Brain microvascular endothelial cell (primary cell): ENCODE measurements around the gene PIAS1.

Source experiments
- DNase-seq: peaks from one replicate; pipeline ENCODE4 v3.0.0-alpha.2; 2020
- H3K27ac ChIP-seq: fragments of 250-450 bp; sonication (Bioruptor Pico); 2 replicates; pipeline ENCODE4 v1.5.1; 2020; ENCODE audit warnings: mild to moderate bottlenecking, moderate library complexity
- H3K27me3 ChIP-seq: fragments of 250-450 bp; sonication (Bioruptor Pico); replicated peaks from 2 replicates; pipeline ENCODE4 v1.5.1; 2020; ENCODE audit warnings: mild to moderate bottlenecking
- H3K36me3 ChIP-seq: fragments of 250-450 bp; sonication (Bioruptor Pico); replicated peaks from 2 replicates; pipeline ENCODE4 v1.5.1; 2020; ENCODE audit warnings: mild to moderate bottlenecking
- H3K4me3 ChIP-seq: 2 replicates; pipeline ENCODE4 v1.5.1; 2011; ENCODE audit warnings: low read depth, mild to moderate bottlenecking, control low read depth, low read length, moderate library complexity
- in situ Hi-C: cut with HindIII; loops from 2 replicates; pipeline ENCODE4 v1.10.0; 2017; ENCODE audit warnings: low sequenced_read_pairs, low pct_ligation_motif_present
- TF ChIP-seq, protein P1 (sequence below): IDR thresholded peaks from 2 replicates; pipeline ENCODE4 v1.5.1; 2011; ENCODE audit warnings: low read depth, mild to moderate bottlenecking, moderate library complexity, low read length, control low read depth, inconsistent platforms; ENCODE audit errors: missing control alignments

PIAS1 gene

GRCh38 chr15:68083463-68083862 is 29.3 kb downstream of the PIAS1 start:
- H3K36me3 ChIP-seq: no peaks in the 10 kb centered on the region
- H3K4me3 ChIP-seq: no peak overlapping the region
- in situ Hi-C loops: no loop called here
- TF ChIP-seq, protein P1, sequence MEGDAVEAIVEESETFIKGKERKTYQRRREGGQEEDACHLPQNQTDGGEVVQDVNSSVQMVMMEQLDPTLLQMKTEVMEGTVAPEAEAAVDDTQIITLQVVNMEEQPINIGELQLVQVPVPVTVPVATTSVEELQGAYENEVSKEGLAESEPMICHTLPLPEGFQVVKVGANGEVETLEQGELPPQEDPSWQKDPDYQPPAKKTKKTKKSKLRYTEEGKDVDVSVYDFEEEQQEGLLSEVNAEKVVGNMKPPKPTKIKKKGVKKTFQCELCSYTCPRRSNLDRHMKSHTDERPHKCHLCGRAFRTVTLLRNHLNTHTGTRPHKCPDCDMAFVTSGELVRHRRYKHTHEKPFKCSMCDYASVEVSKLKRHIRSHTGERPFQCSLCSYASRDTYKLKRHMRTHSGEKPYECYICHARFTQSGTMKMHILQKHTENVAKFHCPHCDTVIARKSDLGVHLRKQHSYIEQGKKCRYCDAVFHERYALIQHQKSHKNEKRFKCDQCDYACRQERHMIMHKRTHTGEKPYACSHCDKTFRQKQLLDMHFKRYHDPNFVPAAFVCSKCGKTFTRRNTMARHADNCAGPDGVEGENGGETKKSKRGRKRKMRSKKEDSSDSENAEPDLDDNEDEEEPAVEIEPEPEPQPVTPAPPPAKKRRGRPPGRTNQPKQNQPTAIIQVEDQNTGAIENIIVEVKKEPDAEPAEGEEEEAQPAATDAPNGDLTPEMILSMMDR: no peak
- DNase-seq: no peak
- no peak overlapping the region for H3K27ac ChIP-seq
- no peaks in the 10 kb centered on the region for H3K27me3 ChIP-seq

DNA sequence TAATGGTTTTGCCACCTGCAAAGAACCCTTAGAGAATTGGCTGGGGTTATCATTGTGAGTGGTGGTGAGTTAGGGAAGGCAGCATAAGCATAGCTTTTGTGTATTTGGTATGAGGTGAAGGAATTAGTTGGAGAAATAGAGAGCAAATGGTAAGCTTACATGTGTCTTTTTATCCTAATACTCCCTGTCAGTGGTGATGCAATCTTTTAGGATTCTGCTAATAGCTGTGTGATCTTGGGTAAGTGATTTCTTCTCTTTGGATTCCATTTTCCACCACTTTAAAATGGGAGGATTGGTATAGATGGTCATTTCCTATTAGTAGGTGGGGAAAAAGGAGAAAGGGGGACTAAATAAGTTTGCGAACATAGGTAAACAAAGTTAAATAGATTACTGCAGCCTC is 30.9 kb downstream of the PIAS1 start:
- in situ Hi-C loops: no loop called here
- no peaks in the 10 kb centered on the region for H3K36me3 ChIP-seq
- no peaks in the 10 kb centered on the region for H3K27me3 ChIP-seq
- no peak overlapping the region for H3K27ac ChIP-seq
- DNase-seq: no peak
- TF ChIP-seq, protein P1: no peak
- H3K4me3 ChIP-seq: no peak overlapping the region

DNA sequence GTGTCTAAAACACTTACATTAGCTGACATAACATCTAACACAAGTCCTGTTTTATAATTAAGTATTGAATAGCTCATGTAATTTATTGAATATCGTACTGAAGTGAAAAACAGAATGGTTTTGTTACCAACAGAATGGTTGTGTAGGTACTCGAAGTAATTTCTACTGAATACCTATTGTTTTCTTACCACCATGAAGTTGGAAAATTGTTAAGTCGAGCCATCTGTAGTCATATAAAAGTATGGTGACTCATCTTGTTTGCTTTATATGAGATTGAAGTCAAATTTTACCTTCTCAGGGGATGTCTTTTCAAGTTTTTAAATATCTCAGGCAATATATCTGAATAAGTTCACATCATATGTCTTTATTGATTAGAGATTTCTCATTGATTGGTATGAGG is 37.6 kb downstream of the PIAS1 start:
- TF ChIP-seq, protein P1: no peak
- H3K4me3 ChIP-seq: no peak overlapping the region
- no peak for DNase-seq
- no peaks in the 10 kb centered on the region for H3K36me3 ChIP-seq
- no peak overlapping the region for H3K27ac ChIP-seq
- H3K27me3 ChIP-seq: no peaks in the 10 kb centered on the region
- in situ Hi-C loops: no loop called here

- in situ Hi-C loops: no loop called here
- Histone ChIP-seq H3K36me3 (no peaks in the 10 kb centered on the region), H3K27me3 (no peaks in the 10 kb centered on the region), H3K27ac (no peak overlapping the region), H3K4me3 (no peak overlapping the region)
- TF ChIP-seq, protein P1: no peak
- no peak for DNase-seq
These were observed 42.0 kb downstream of the PIAS1 start for GRCh38 chr15:68096099-68096498.

DNA sequence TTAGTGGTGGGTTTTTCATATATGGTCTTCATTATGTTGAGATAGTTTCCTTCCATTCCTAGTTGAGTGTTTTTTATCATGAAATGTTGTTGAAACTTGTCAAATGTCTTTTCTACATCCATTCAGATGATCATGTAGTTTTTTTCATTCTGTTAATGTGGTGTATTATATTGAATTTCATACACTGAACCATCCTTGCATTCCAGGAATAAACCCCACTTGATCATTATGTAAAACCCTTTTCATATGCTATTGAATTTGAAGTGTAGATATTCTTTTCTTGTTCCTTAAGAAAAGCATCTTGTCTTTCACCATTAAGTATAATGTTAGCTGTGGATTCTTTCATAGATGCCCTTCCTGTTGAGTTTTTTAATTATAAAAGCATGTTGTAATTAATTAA is 42.9 kb downstream of the PIAS1 start:
- H3K4me3 ChIP-seq: no peak overlapping the region
- no peaks in the 10 kb centered on the region for H3K27me3 ChIP-seq
- TF ChIP-seq, protein P1: no peak
- in situ Hi-C loops: no loop called here
- H3K27ac ChIP-seq: no peak overlapping the region
- no peak for DNase-seq
- H3K36me3 ChIP-seq: no peaks in the 10 kb centered on the region

DNA sequence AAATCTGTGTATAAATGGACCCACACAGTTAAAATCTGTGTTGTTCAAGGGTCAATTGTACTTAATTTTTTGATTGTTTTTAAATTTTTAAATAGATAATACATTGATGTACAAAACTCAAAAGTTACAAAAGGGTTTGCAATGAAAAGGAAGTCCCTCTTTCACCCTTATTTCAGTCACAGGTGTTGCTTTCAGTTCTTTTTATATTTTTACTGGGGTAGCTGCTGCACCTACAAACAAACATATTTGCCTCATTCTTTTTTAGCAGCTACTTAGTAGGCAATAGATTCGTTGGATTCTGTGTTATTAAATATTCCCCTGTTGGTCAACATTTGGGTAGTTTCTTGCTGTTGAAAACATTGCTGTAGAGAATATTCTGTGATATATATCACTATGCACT is 44.4 kb downstream of the PIAS1 start:
- Histone ChIP-seq H3K27me3 (no peaks in the 10 kb centered on the region), H3K27ac (no peak overlapping the region), H3K4me3 (no peak overlapping the region), H3K36me3 (no peaks in the 10 kb centered on the region)
- in situ Hi-C loops: no loop called here
- TF ChIP-seq, protein P1: no peak
- no peak for DNase-seq
